MM.1S (cell line): ENCODE results near the gene COL5A1.

Experiments used
- DNase-seq: peaks from one replicate; pipeline ENCODE4 v3.0.0-alpha.2; 2015
- H2AFZ ChIP-seq: fragments of 300-600 bp; sonication (generic); 2 replicates; pipeline ENCODE4 v1.6.0; 2016; ENCODE audit warnings: antibody characterized with exemption, low read length
- H3F3A ChIP-seq: fragments of 300-600 bp; sonication (generic); 2 replicates; pipeline ENCODE4 v1.6.1; 2016; ENCODE audit warnings: mild to moderate bottlenecking, antibody characterized with exemption, low read length, moderate library complexity, mixed read lengths; ENCODE audit not compliant: insufficient read depth
- H3K27ac ChIP-seq: fragments of 300-600 bp; sonication (generic); 2 replicates; pipeline ENCODE4 v1.5.1; 2016; ENCODE audit warnings: mild to moderate bottlenecking, low read length
- H3K27me3 ChIP-seq: fragments of 300-600 bp; sonication (generic); replicated peaks from 2 replicates; pipeline ENCODE4 v1.6.0; 2016; ENCODE audit warnings: low read length; ENCODE audit not compliant: insufficient read depth
- H3K36me3 ChIP-seq: fragments of 300-600 bp; sonication (generic); replicated peaks from 2 replicates; pipeline ENCODE4 v1.6.1; 2016; ENCODE audit warnings: mild to moderate bottlenecking, low read length, mixed read lengths; ENCODE audit not compliant: insufficient read depth
- H3K4me1 ChIP-seq: fragments of 300-600 bp; sonication (generic); 2 replicates; pipeline ENCODE4 v1.6.1; 2016; ENCODE audit warnings: low read length, mixed read lengths
- H3K4me2 ChIP-seq: fragments of 300-600 bp; sonication (generic); 2 replicates; pipeline ENCODE4 v1.6.0; 2016; ENCODE audit warnings: low read depth, low read length
- H3K4me3 ChIP-seq: fragments of 300-600 bp; sonication (generic); 2 replicates; pipeline ENCODE4 v1.5.1; 2016; ENCODE audit warnings: low read length, mixed read lengths
- H3K79me2 ChIP-seq: fragments of 300-600 bp; sonication (generic); 2 replicates; pipeline ENCODE4 v1.6.1; 2016; ENCODE audit warnings: mixed run types, low read length, mixed read lengths
- H3K9ac ChIP-seq: fragments of 300-600 bp; sonication (generic); 2 replicates; pipeline ENCODE4 v1.6.1; 2016; ENCODE audit warnings: low read length, mixed read lengths
- H3K9me2 ChIP-seq: fragments of 300-600 bp; sonication (generic); replicated peaks from 2 replicates; pipeline ENCODE4 v1.6.1; 2016; ENCODE audit warnings: mild to moderate bottlenecking, low read length, mixed read lengths; ENCODE audit not compliant: insufficient read depth
- H3K9me3 ChIP-seq: fragments of 300-600 bp; sonication (generic); replicated peaks from 2 replicates; pipeline ENCODE4 v1.6.1; 2016; ENCODE audit warnings: mild to moderate bottlenecking, low read length, mixed read lengths; ENCODE audit not compliant: insufficient read depth
- H4K20me1 ChIP-seq: fragments of 300-600 bp; sonication (generic); 2 replicates; pipeline ENCODE4 v1.6.1; 2016; ENCODE audit warnings: mild to moderate bottlenecking, low read length, moderate library complexity, mixed read lengths; ENCODE audit not compliant: insufficient read depth
- CTCF ChIP-seq: fragments of 300-600 bp; sonication (generic); IDR thresholded peaks from 2 replicates; pipeline ENCODE4 v1.5.1; 2016; ENCODE audit warnings: antibody characterized with exemption, low read length, mixed read lengths
- EZH2 ChIP-seq: fragments of 300-600 bp; sonication (generic); optimal IDR thresholded peaks from 2 replicates; pipeline ENCODE3; 2017; ENCODE audit warnings: low read depth, mild to moderate bottlenecking, antibody characterized with exemption, low read length, mixed read lengths
- EZH2phosphoT487 ChIP-seq: fragments of 300-600 bp; sonication (generic); IDR thresholded peaks from 2 replicates; pipeline ENCODE4 v1.6.1; 2018; ENCODE audit warnings: antibody characterized with exemption, low read length

Gene COL5A1

GRCh38 chr9:134695144-134695543 lies 53.5 kb downstream of the COL5A1 start:
- H3K27me3 ChIP-seq: peaks cover 93% of the 10 kb centered on the region
- H3K36me3 ChIP-seq: no peaks in the 10 kb centered on the region
- H3K9me2 ChIP-seq: no peaks in the 10 kb centered on the region
- H3K27ac ChIP-seq: no peak overlapping the region
- no peaks in the 10 kb centered on the region for H3K9me3 ChIP-seq
- H3F3A ChIP-seq: no peaks in the 10 kb centered on the region
- H4K20me1 ChIP-seq: no peaks in the 10 kb centered on the region
- no peak overlapping the region for H3K4me3 ChIP-seq
- no peak overlapping the region for H2AFZ ChIP-seq
- H3K9ac ChIP-seq: no peak overlapping the region
- TF ChIP-seq CTCF: no peak
- TF ChIP-seq EZH2: no peak
- TF ChIP-seq EZH2phosphoT487: no peak
- no peak for DNase-seq
- H3K4me2 ChIP-seq: no peak overlapping the region
- H3K79me2 ChIP-seq: no peaks in the 10 kb centered on the region
- no peaks in the 10 kb centered on the region for H3K4me1 ChIP-seq

GRCh38 chr9:134696433-134696832 lies 54.8 kb downstream of the COL5A1 start:
- Histone ChIP-seq H3K4me2 (no peak overlapping the region), H3K4me1 (no peaks in the 10 kb centered on the region), H3K79me2 (no peaks in the 10 kb centered on the region), H4K20me1 (no peaks in the 10 kb centered on the region), H3K9ac (no peak overlapping the region), H3K36me3 (no peaks in the 10 kb centered on the region), H3K4me3 (no peak overlapping the region), H3K27me3 (peaks cover 93% of the 10 kb centered on the region), H2AFZ (no peak overlapping the region), H3K9me2 (no peaks in the 10 kb centered on the region), H3F3A (no peaks in the 10 kb centered on the region), H3K9me3 (no peaks in the 10 kb centered on the region), H3K27ac (no peak overlapping the region)
- TF ChIP-seq EZH2phosphoT487 (no peak), EZH2 (no peak), CTCF (no peak)
- DNase-seq: no peak

- Histone ChIP-seq H3K4me1 (no peaks in the 10 kb centered on the region), H3K27me3 (peaks cover 93% of the 10 kb centered on the region), H3K9me3 (no peaks in the 10 kb centered on the region), H3K4me2 (no peak overlapping the region), H3K27ac (no peak overlapping the region), H3K79me2 (no peaks in the 10 kb centered on the region), H3K9me2 (no peaks in the 10 kb centered on the region), H4K20me1 (no peaks in the 10 kb centered on the region), H3K9ac (no peak overlapping the region), H3K4me3 (no peak overlapping the region), H2AFZ (no peak overlapping the region), H3F3A (no peaks in the 10 kb centered on the region), H3K36me3 (no peaks in the 10 kb centered on the region)
- TF ChIP-seq EZH2 (no peak), CTCF (no peak), EZH2phosphoT487 (no peak)
- no peak for DNase-seq
Observed at GRCh38 chr9:134698111-134698510, 56.5 kb downstream of the COL5A1 start.
